HG03565 (cell line): ENCODE results near the gene BMPER.

Experiments
- ATAC-seq: cut with Tn5 transposase; IDR thresholded peaks from one replicate; pipeline ENCODE4 v1.9.1; 2021; ENCODE audit warnings: mild to moderate bottlenecking, moderate library complexity; ENCODE audit not compliant: unreplicated experiment

The BMPER gene

GRCh38 chr7:34086064-34086463, 180.7 kb downstream of the BMPER start:
- no peak for ATAC-seq

GRCh38 chr7:34086981-34087380, 181.6 kb downstream of the BMPER start:
- no peak for ATAC-seq

- no peak for ATAC-seq
Observed at GRCh38 chr7:34087892-34088891, 182.9 kb downstream of the BMPER start.

GRCh38 chr7:34090816-34091215, 185.5 kb downstream of the BMPER start:
- ATAC-seq, result no peak

- no peak for ATAC-seq
Observed at GRCh38 chr7:34091321-34091917, 186.1 kb downstream of the BMPER start.

- ATAC-seq, result no peak
Observed at GRCh38 chr7:34093276-34093675, 187.9 kb downstream of the BMPER start.

GRCh38 chr7:34096198-34096651, 190.9 kb downstream of the BMPER start:
- no peak for ATAC-seq

GRCh38 chr7:34096777-34097176, 191.4 kb downstream of the BMPER start:
- ATAC-seq, result no peak

- ATAC-seq, result no peak
Observed at GRCh38 chr7:34100661-34101060, 195.3 kb downstream of the BMPER start.

- ATAC-seq, result no peak
Observed at GRCh38 chr7:34104115-34104514, 198.8 kb downstream of the BMPER start.

GRCh38 chr7:34104992-34105391, 199.7 kb downstream of the BMPER start:
- no peak for ATAC-seq

GRCh38 chr7:34107276-34107675, 201.9 kb downstream of the BMPER start:
- no peak for ATAC-seq

GRCh38 chr7:34108165-34108564, 202.8 kb downstream of the BMPER start:
- ATAC-seq, result no peak

- no peak for ATAC-seq
Observed at GRCh38 chr7:34109936-34110780, 204.8 kb downstream of the BMPER start.

GRCh38 chr7:34111031-34111430, 205.7 kb downstream of the BMPER start:
- no peak for ATAC-seq

- ATAC-seq, result no peak
Observed at GRCh38 chr7:34115503-34115902, 210.2 kb downstream of the BMPER start.

- no peak for ATAC-seq
Observed at GRCh38 chr7:34117573-34117972, 212.2 kb downstream of the BMPER start.

- ATAC-seq, result no peak
Observed at GRCh38 chr7:34121366-34121765, 216.0 kb downstream of the BMPER start.

- no peak for ATAC-seq
Observed at GRCh38 chr7:34123316-34123715, 218.0 kb downstream of the BMPER start.

GRCh38 chr7:34124765-34125164, 219.4 kb downstream of the BMPER start:
- ATAC-seq, result no peak

- ATAC-seq, result no peak
Observed at GRCh38 chr7:34128762-34129161, 223.4 kb downstream of the BMPER start.
